ENCODE results near the gene KRTAP25-1. TPM values are rescaled to one million over a fixed set of nuclear protein-coding genes. Genes with fewer than 3 reads are reported as not detected.
A peak's percentile ranks its signal among the peaks of the same experiment; 100 is the strongest.

KRTAP25-1 gene
- total RNA-seq, 1 experiment from 2014 or later: not detected

DNA sequence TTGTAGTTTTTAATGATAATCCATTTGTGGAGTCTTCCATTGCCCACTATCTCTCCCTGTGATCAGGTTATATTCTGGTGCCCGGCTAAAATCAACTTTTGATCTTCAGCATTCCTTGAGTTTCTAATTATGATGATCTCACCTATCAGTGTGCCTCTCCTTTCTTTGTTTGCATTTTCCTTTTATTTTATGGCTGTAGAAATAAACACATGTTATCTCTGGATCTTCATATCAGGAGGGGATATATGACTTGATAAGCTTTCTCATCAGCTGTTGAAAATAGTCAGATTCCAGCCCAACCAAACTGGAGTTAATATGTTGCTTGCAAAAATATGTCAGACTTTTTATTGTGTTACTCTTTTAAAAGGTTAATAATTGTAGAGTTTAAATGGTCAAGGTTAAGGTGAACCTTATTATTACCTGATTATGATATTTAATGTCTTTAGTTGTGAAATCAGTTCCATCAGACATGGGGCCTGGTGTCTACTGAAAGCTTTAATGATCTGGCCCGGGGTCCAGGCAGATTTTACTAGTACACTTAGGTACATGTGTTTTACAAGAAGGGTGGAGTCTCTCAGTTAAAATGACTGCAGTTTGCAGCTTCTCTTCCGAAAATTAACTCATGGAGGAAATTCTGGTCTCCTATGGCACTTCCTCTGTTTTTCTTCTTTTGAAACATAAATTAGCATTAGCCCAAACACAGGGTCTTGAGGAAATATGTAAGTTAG, 19.3 kb downstream of the KRTAP25-1 start:
- intact Hi-C loops (cut with micrococcal nuclease): no loop called here
- TF ChIP-seq, protein P1, sequence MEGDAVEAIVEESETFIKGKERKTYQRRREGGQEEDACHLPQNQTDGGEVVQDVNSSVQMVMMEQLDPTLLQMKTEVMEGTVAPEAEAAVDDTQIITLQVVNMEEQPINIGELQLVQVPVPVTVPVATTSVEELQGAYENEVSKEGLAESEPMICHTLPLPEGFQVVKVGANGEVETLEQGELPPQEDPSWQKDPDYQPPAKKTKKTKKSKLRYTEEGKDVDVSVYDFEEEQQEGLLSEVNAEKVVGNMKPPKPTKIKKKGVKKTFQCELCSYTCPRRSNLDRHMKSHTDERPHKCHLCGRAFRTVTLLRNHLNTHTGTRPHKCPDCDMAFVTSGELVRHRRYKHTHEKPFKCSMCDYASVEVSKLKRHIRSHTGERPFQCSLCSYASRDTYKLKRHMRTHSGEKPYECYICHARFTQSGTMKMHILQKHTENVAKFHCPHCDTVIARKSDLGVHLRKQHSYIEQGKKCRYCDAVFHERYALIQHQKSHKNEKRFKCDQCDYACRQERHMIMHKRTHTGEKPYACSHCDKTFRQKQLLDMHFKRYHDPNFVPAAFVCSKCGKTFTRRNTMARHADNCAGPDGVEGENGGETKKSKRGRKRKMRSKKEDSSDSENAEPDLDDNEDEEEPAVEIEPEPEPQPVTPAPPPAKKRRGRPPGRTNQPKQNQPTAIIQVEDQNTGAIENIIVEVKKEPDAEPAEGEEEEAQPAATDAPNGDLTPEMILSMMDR (IDR thresholded peaks at IDR 0.05; ENCODE audit: unreplicated experiment): no peak
- H3K27ac Mint-ChIP-seq (ENCODE audit: low read depth, unreplicated experiment): no peak overlapping the region
- H3K9me3 Mint-ChIP-seq (ENCODE audit: unreplicated experiment): no peaks in the 10 kb centered on the region
- no peak overlapping the region for H3K4me3 Mint-ChIP-seq (ENCODE audit: unreplicated experiment)
- DNase-seq (ENCODE audit: unreplicated experiment): no peak
- H3K36me3 Mint-ChIP-seq (ENCODE audit: insufficient read depth, unreplicated experiment): no peaks in the 10 kb centered on the region
- no TSS peak for BruUV-seq (replicated peaks)
- no peaks in the 10 kb centered on the region for H3K27me3 Mint-ChIP-seq (ENCODE audit: insufficient read depth, unreplicated experiment)
- POLR2A ChIA-PET: interaction anchor here (1.0 kb wide), 1 partner anchor 9 kb away, joined by 3 read pairs; no protein-coding TSS in a partner anchor
- H3K4me1 Mint-ChIP-seq (ENCODE audit: insufficient read depth, unreplicated experiment): no peaks in the 10 kb centered on the region
- CTCF ChIA-PET: interaction anchor here (1.2 kb wide), 1 partner anchor 12 kb away, joined by 4 read pairs; no protein-coding TSS in a partner anchor

DNA sequence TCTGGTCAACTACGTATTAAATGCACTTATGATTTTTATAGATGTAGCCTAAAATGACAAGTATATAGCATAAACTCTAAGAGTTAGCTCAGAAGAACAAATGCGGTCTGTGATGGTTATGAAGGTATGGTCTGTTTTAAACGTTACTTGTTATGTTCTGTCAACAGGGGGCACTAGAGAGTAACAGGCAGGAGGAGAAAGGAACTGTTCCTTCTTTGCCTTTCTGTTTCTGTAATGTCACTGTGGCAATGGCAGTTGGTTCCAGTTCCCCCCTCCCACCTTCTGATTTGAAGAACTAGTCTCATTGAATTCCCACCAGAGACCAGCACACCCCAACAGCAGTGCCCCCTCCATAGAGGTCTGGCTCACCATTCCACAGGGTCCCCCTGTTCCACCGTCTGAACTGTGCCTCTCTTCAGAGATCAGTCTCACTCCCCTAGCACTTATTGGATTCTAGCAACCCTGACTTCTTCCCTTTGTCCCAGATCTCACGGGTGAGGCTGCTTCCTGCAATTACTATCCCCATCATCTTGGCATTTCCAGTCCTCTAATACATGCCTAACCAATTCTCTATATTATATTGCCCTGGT, 20.6 kb downstream of the KRTAP25-1 start:
- ChIA-PET CTCF (interaction anchor here (0.6 to 1.3 kb wide), 4 partner anchors 11 to 72 kb away, joined by 3 to 5 read pairs (median 4); no protein-coding TSS in a partner anchor), POLR2A (interaction anchor here (0.6 to 1.0 kb wide), 2 partner anchors 8 to 86 kb away, joined by 3 read pairs; no protein-coding TSS in a partner anchor)
- no peaks in the 10 kb centered on the region for H3K27me3 Mint-ChIP-seq (ENCODE audit: insufficient read depth, unreplicated experiment)
- H3K9me3 Mint-ChIP-seq (ENCODE audit: unreplicated experiment): no peaks in the 10 kb centered on the region
- H3K36me3 Mint-ChIP-seq (ENCODE audit: insufficient read depth, unreplicated experiment): no peaks in the 10 kb centered on the region
- intact Hi-C loops (cut with micrococcal nuclease): no loop called here
- BruUV-seq (replicated peaks): no TSS peak
- H3K4me3 Mint-ChIP-seq (ENCODE audit: unreplicated experiment): no peak overlapping the region
- no peaks in the 10 kb centered on the region for H3K4me1 Mint-ChIP-seq (ENCODE audit: insufficient read depth, unreplicated experiment)
- TF ChIP-seq, protein P1 (IDR thresholded peaks at IDR 0.05; ENCODE audit: unreplicated experiment): no peak
- H3K27ac Mint-ChIP-seq (ENCODE audit: low read depth, unreplicated experiment): no peak overlapping the region
- DNase-seq (ENCODE audit: unreplicated experiment): peak; percentile 32

DNA sequence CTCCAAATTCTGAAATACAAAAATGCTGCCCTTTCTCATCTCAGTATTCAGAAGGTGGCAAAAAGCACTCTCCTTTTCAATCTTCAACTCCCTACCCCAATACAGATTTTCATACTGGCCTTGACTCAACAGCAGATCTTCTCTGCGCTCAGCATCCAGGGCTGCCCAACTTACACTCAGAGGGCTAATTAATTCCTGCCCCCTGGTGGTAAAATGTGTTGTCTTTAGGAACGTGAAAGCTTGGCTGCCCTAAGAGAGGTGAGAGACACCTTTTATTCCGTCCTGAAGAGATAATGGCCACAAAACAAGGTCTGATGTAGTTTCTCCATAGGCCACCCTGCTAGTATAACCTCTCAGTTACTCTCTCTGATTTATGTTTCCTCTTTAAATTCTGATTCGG, 31.5 kb downstream of the KRTAP25-1 start:
- CTCF ChIA-PET: interaction anchor here (0.6 to 2.6 kb wide), 11 partner anchors 10 to 214 kb away, joined by 3 to 14 read pairs (median 4); no protein-coding TSS in a partner anchor
- no TSS peak for BruUV-seq (replicated peaks)
- H3K4me3 Mint-ChIP-seq (ENCODE audit: unreplicated experiment): no peak overlapping the region
- TF ChIP-seq, protein P1 (IDR thresholded peaks at IDR 0.05; ENCODE audit: unreplicated experiment): peak; percentile 55
- H3K9me3 Mint-ChIP-seq (ENCODE audit: unreplicated experiment): no peaks in the 10 kb centered on the region
- H3K27me3 Mint-ChIP-seq (ENCODE audit: insufficient read depth, unreplicated experiment): no peaks in the 10 kb centered on the region
- no peak overlapping the region for H3K27ac Mint-ChIP-seq (ENCODE audit: low read depth, unreplicated experiment)
- H3K36me3 Mint-ChIP-seq (ENCODE audit: insufficient read depth, unreplicated experiment): no peaks in the 10 kb centered on the region
- DNase-seq (ENCODE audit: unreplicated experiment): peak; percentile 77
- peaks cover 8% of the 10 kb centered on the region for H3K4me1 Mint-ChIP-seq (ENCODE audit: insufficient read depth, unreplicated experiment)
- POLR2A ChIA-PET: interaction anchor here (1.0 kb wide), 1 partner anchor 30 kb away, joined by 3 read pairs; no protein-coding TSS in a partner anchor
- intact Hi-C loops (cut with micrococcal nuclease): loop anchor here (1.0 kb wide), 2 partner anchors 48 to 213 kb away; no protein-coding TSS in a partner anchor

DNA sequence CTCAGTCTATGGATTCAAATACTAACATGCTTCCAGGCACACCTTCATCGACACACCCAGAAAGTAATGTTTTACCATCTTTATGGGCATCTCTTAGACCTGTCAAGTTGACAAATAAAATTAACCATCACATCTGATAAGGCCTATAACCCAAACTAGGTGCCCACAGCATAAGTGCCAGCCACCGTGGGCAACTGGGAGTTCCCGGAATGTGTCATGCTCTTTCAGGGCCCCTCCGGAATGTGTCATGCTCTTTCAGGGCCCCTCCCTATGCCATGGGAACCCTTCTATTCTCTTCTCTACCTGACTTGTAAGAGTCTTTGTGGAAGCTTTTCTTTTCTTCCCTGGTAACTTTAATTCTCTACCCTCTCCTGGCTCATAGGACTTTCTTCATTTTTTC, 33.2 kb downstream of the KRTAP25-1 start:
- DNase-seq (ENCODE audit: unreplicated experiment): no peak
- no peaks in the 10 kb centered on the region for H3K9me3 Mint-ChIP-seq (ENCODE audit: unreplicated experiment)
- TF ChIP-seq, protein P1 (IDR thresholded peaks at IDR 0.05; ENCODE audit: unreplicated experiment): no peak
- H3K27me3 Mint-ChIP-seq (ENCODE audit: insufficient read depth, unreplicated experiment): no peaks in the 10 kb centered on the region
- no peak overlapping the region for H3K4me3 Mint-ChIP-seq (ENCODE audit: unreplicated experiment)
- peaks cover 8% of the 10 kb centered on the region for H3K4me1 Mint-ChIP-seq (ENCODE audit: insufficient read depth, unreplicated experiment)
- CTCF ChIA-PET: interaction anchor here (0.6 to 2.6 kb wide), 5 partner anchors 9 to 974 kb away, joined by 3 to 14 read pairs (median 5); partner anchors contain the start of gene CLDN8
- H3K27ac Mint-ChIP-seq (ENCODE audit: low read depth, unreplicated experiment): peak overlapping the region; percentile 43
- intact Hi-C loops (cut with micrococcal nuclease): no loop called here
- H3K36me3 Mint-ChIP-seq (ENCODE audit: insufficient read depth, unreplicated experiment): no peaks in the 10 kb centered on the region
- no TSS peak for BruUV-seq (replicated peaks)
- POLR2A ChIA-PET: no interaction called here

All from MCF 10A (cell line).